IMR-90 (cell line): ENCODE data around the gene MRPL32. TPM values are rescaled to one million over a fixed set of nuclear protein-coding genes. Genes with fewer than 3 reads are reported as not detected.

Experiments
- ATAC-seq: fragments of 200-7000 bp; cut with Tn5 transposase; 2 replicates; pipeline ENCODE4 v1.9.1; 2020; ENCODE audit warnings: low read depth, mild to moderate bottlenecking, moderate library complexity
- BruUV-seq: library from RNA; stranded (reverse); fragments of 400-500 nt; replicated peaks from 2 replicates; lab custom pipeline; 2021; lab: Mats Ljungman, UMichigan
- CTCF ChIA-PET: fragments of 300-600 bp; formaldehyde crosslinking; extraction: SDS; loops from one replicate; lab custom pipeline; 2021; ENCODE audit warnings: antibody characterized with exemption; lab: Yijun Ruan, JAX
- POLR2A ChIA-PET: fragments of 300-600 bp; sonication (Branson Sonifier 250); formaldehyde crosslinking; loops from one replicate; lab custom pipeline; 2022; ENCODE audit warnings: antibody characterized with exemption; ENCODE audit not compliant: unreplicated experiment; lab: Charles Lee
- DNase-seq: peaks from one replicate; pipeline ENCODE4 v3.0.0; 2013
- H2AFZ ChIP-seq: replicated peaks from 2 replicates; pipeline ENCODE3; 2013; ENCODE audit warnings: low read length, mild to moderate bottlenecking; ENCODE audit not compliant: poor library complexity
- H2AK5ac ChIP-seq: 2 replicates; pipeline ENCODE4 v1.6.1; 2013; ENCODE audit warnings: low read depth, low read length, inconsistent platforms
- H2AK9ac ChIP-seq: replicated peaks from 2 replicates; pipeline ENCODE3; 2013; ENCODE audit warnings: mild to moderate bottlenecking, low read depth, low read length, moderate library complexity; ENCODE audit not compliant: poor library complexity
- H2BK120ac ChIP-seq: 2 replicates; pipeline ENCODE4 v1.6.1; 2013; ENCODE audit warnings: low read depth, low read length, inconsistent platforms
- H2BK15ac ChIP-seq: 3 replicates; pipeline ENCODE4 v1.6.1; 2013; ENCODE audit warnings: low read depth, low read length, inconsistent platforms
- H2BK20ac ChIP-seq: 2 replicates; pipeline ENCODE4 v1.6.1; 2013; ENCODE audit warnings: low read depth, mild to moderate bottlenecking, inconsistent platforms, low read length, moderate library complexity
- H2BK5ac ChIP-seq: 2 replicates; pipeline ENCODE4 v1.6.1; 2013; ENCODE audit warnings: mild to moderate bottlenecking, low read depth, low read length, inconsistent platforms; ENCODE audit not compliant: poor library complexity, severe bottlenecking
- H3K14ac ChIP-seq: replicated peaks from 2 replicates; pipeline ENCODE4 v1.6.1; 2013; ENCODE audit warnings: low read depth, low read length, inconsistent platforms
- H3K18ac ChIP-seq: 2 replicates; pipeline ENCODE4 v1.6.1; 2013; ENCODE audit warnings: low read depth, low read length, control low read depth
- H3K23ac ChIP-seq: 2 replicates; pipeline ENCODE4 v1.6.1; 2013; ENCODE audit warnings: low read depth, low read length, inconsistent platforms
- H3K27ac ChIP-seq: 2 replicates; pipeline ENCODE4 v1.5.1; 2013; ENCODE audit warnings: mild to moderate bottlenecking, control low read depth, low read length; ENCODE audit not compliant: insufficient read depth
- H3K27me3 ChIP-seq: 2 replicates; pipeline ENCODE4 v1.6.1; 2013; ENCODE audit warnings: low read length; ENCODE audit not compliant: control insufficient read depth, insufficient read depth
- H3K36me3 ChIP-seq: 2 replicates; pipeline ENCODE4 v1.6.1; 2013; ENCODE audit warnings: low read length, mixed read lengths; ENCODE audit not compliant: control insufficient read depth, insufficient read depth
- H3K4ac ChIP-seq: 2 replicates; pipeline ENCODE4 v1.6.1; 2013; ENCODE audit warnings: low read depth, low read length, inconsistent platforms
- H3K4me1 ChIP-seq: 2 replicates; pipeline ENCODE4 v1.6.1; 2013; ENCODE audit warnings: low read length, mixed read lengths; ENCODE audit not compliant: control insufficient read depth, insufficient read depth
- H3K4me2 ChIP-seq: 2 replicates; pipeline ENCODE4 v1.6.1; 2013; ENCODE audit warnings: low read depth, mild to moderate bottlenecking, control low read depth, low read length, moderate library complexity
- H3K4me3 ChIP-seq: 2 replicates; pipeline ENCODE4 v1.5.1; 2013; ENCODE audit warnings: low read depth, mild to moderate bottlenecking, control low read depth, low read length, moderate library complexity; ENCODE audit not compliant: insufficient read depth
- H3K56ac ChIP-seq: 2 replicates; pipeline ENCODE4 v1.6.1; 2013; ENCODE audit warnings: low read length, inconsistent platforms; ENCODE audit not compliant: insufficient read depth; ENCODE audit errors: extremely low read depth
- H3K79me1 ChIP-seq, 2 experiments: 2 replicates each; pipeline ENCODE4 v1.6.1; 2013; ENCODE audit warnings: low read length in 2 of 2, inconsistent platforms in 1 of 2, low read depth in 1 of 2
- H3K9ac ChIP-seq: 2 replicates; pipeline ENCODE4 v1.6.1; 2013; ENCODE audit warnings: low read depth, low read length, control low read depth
- H3K9me1 ChIP-seq: 2 replicates; pipeline ENCODE4 v1.6.1; 2013; ENCODE audit warnings: low read length, inconsistent platforms; ENCODE audit not compliant: insufficient read depth
- H3K9me3 ChIP-seq: 2 replicates; pipeline ENCODE4 v1.6.1; 2013; ENCODE audit warnings: low read length; ENCODE audit not compliant: control insufficient read depth, insufficient read depth
- H4K20me1 ChIP-seq: 2 replicates; pipeline ENCODE4 v1.6.1; 2013; ENCODE audit warnings: low read length, inconsistent platforms; ENCODE audit not compliant: insufficient read depth
- H4K5ac ChIP-seq: 2 replicates; pipeline ENCODE4 v1.6.1; 2013; ENCODE audit warnings: mild to moderate bottlenecking, low read depth, low read length, control low read depth
- H4K8ac ChIP-seq, 2 experiments: 2 replicates each; pipeline ENCODE4 v1.6.1; 2013; ENCODE audit warnings: low read depth in 2 of 2, low read length in 2 of 2, control low read depth in 1 of 2, inconsistent platforms in 1 of 2
- H4K91ac ChIP-seq: 2 replicates; pipeline ENCODE4 v1.6.1; 2013; ENCODE audit warnings: low read depth, low read length, inconsistent platforms; ENCODE audit not compliant: insufficient read depth
- BHLHE40 ChIP-seq: fragments of 150-350 bp; IDR thresholded peaks from 2 replicates; pipeline ENCODE4 v1.6.1; 2016; ENCODE audit warnings: mild to moderate bottlenecking, low read depth, low read length
- CEBPB ChIP-seq: IDR thresholded peaks from 2 replicates; pipeline ENCODE4 v1.6.1; 2012; ENCODE audit warnings: low read depth, low read length, improper control_type of control experiment
- CTCF ChIP-seq: conservative IDR thresholded peaks from 2 replicates; pipeline ENCODE4 v1.5.1; 2012; ENCODE audit warnings: mild to moderate bottlenecking, low read depth, low read length, improper control_type of control experiment
- ELK1 ChIP-seq: fragments of 150-350 bp; IDR thresholded peaks from 2 replicates; pipeline ENCODE4 v1.6.1; 2016; ENCODE audit warnings: low read depth, mild to moderate bottlenecking, low read length, moderate library complexity, borderline replicate concordance
- MXI1 ChIP-seq: IDR thresholded peaks from 2 replicates; pipeline ENCODE4 v1.6.1; 2012; ENCODE audit warnings: low read depth, mild to moderate bottlenecking, low read length, moderate library complexity, borderline replicate concordance
- POLR2A ChIP-seq: IDR thresholded peaks from 2 replicates; pipeline ENCODE4 v1.6.1; 2012; ENCODE audit warnings: mild to moderate bottlenecking, low read depth, low read length
- RAD21 ChIP-seq: IDR thresholded peaks from 2 replicates; pipeline ENCODE4 v1.6.1; 2012; ENCODE audit warnings: low read length, improper control_type of control experiment
- RFX5 ChIP-seq: IDR thresholded peaks from 2 replicates; pipeline ENCODE4 v1.8.0; 2012; ENCODE audit warnings: low read depth, mild to moderate bottlenecking, low read length, moderate library complexity
- WGBS, 2 experiments: methylation state at CpG; one replicate each; pipeline versions ENCODE4 v1.1.5 to v1.1.7; 2013; ENCODE audit warnings: missing lambda C conversion rate in 2 of 2; ENCODE audit not compliant: insufficient read length in 1 of 2; ENCODE audit errors: extremely low coverage in 2 of 2; 5-methylcytosine and 5-hydroxymethylcytosine counted together
- dilution Hi-C: fragments of 300-500 bp; cut with HindIII; formaldehyde crosslinking; loops from one replicate; pipeline ENCODE4 v1.14.3; 2018; ENCODE audit warnings: low sequenced_read_pairs; ENCODE audit not compliant: unreplicated experiment
- in situ Hi-C: fragments of 300-500 bp; cut with MboI; formaldehyde crosslinking; loops from 3 replicates; pipeline ENCODE4 v1.14.3; 2019; ENCODE audit warnings: low sequenced_read_pairs, inconsistent platforms, mixed read lengths
- intact Hi-C: fragments of 100-400 bp; cut with micrococcal nuclease; formaldehyde crosslinking; loops from 2 replicates; pipeline ENCODE4 v1.10.0; 2022
- polyA plus RNA-seq, 3 experiments: library from polyadenylated mRNA; depleted of rRNA; stranded (reverse); fragments of >200 nt; gene quantifications; 2 replicates each; pipeline ENCODE4 v1.2.3, GENCODE V29; 2012; ENCODE audit warnings: low replicate concordance in 1 of 3
- total RNA-seq: library from RNA; depleted of rRNA; stranded (reverse); fragments of >200 nt; gene quantifications from 2 replicates; pipeline ENCODE4 v1.2.3, GENCODE V29; 2012

MRPL32 gene
- total and polyA plus RNA-seq, 2 of the 4 experiments (the other 2 are of a cell fraction), result 42.3 to 75.3 TPM

GRCh38 chr7:42946627-42946950, 14.4 kb downstream of the MRPL32 start:
- H2AFZ ChIP-seq, result no peak overlapping the region
- H3K9me1 ChIP-seq, result no peaks in the 10 kb centered on the region
- H3K14ac ChIP-seq, result no peak overlapping the region
- H3K4ac ChIP-seq, result no peak overlapping the region
- ChIA-PET POLR2A (no interaction called here), CTCF (interaction anchor here (2.0 kb wide), 1 partner anchor 314 kb away, joined by 7 read pairs; no protein-coding TSS in a partner anchor)
- intact Hi-C loops, result no loop called here
- H4K20me1 ChIP-seq, result no peaks in the 10 kb centered on the region
- no peak overlapping the region for H3K9ac ChIP-seq
- no CpG with 5 or more reads among the region's 2 CpGs for whole genome bisulfite sequencing, 2 experiments
- no peak overlapping the region for H4K5ac ChIP-seq
- TF ChIP-seq POLR2A (no peak), ELK1 (no peak), RFX5 (no peak), BHLHE40 (no peak), RAD21 (no peak), CTCF (no peak), MXI1 (no peak), CEBPB (no peak)
- no peak overlapping the region for H3K27ac ChIP-seq
- no peak overlapping the region for H2BK5ac ChIP-seq
- ATAC-seq, result no peak
- no TSS peak for BruUV-seq
- H2BK15ac ChIP-seq, result no peak overlapping the region
- no peak overlapping the region for H2BK120ac ChIP-seq
- H2AK9ac ChIP-seq, result no peak overlapping the region
- no peaks in the 10 kb centered on the region for H3K4me1 ChIP-seq
- H3K23ac ChIP-seq, result no peak overlapping the region
- no peaks in the 10 kb centered on the region for H3K36me3 ChIP-seq
- no peak overlapping the region for H3K18ac ChIP-seq
- H2AK5ac ChIP-seq, result no peak overlapping the region
- DNase-seq, result no peak
- no peak overlapping the region for H3K4me2 ChIP-seq
- H4K91ac ChIP-seq, result no peak overlapping the region
- H4K8ac ChIP-seq, result no peak overlapping the region
- no peak overlapping the region for H3K4me3 ChIP-seq
- in situ Hi-C loops, result loop anchor here (10.0 to 25.0 kb wide), 2 partner anchors 778 to 891 kb away; partner anchors contain the start of gene COA1
- no peak overlapping the region for H3K56ac ChIP-seq
- H2BK20ac ChIP-seq, result no peak overlapping the region
- no peaks in the 10 kb centered on the region for H3K79me1 ChIP-seq
- dilution Hi-C loops, result loop anchor here (25.0 kb wide), 1 partner anchor 291 kb away; no protein-coding TSS in a partner anchor
- 0 out of 2 replicates have a peak, but pooled peaks cover 1% of the 10 kb centered on the region for H3K27me3 ChIP-seq
- no peaks in the 10 kb centered on the region for H3K9me3 ChIP-seq
